ENCODE results near the gene CSTF1.
"Not testable (repeated sequence)": the region's sequence is repeated elsewhere in the genome, so short reads cannot be mapped to it uniquely, and the experiment has no call there.

Gene CSTF1

GRCh38 chr20:56411287-56411686 lies 18.8 kb downstream of the CSTF1 start:
- not testable (repeated sequence) for DNase-seq

- no peak for DNase-seq
These were observed 19.5 kb downstream of the CSTF1 start, which contains the start of gene CASS4 for GRCh38 chr20:56411759-56412472. Gene CASS4, plus strand, starts transcription at chr20:56412260. Its CDS starts 199 bp downstream, at chr20:56412459.

GRCh38 chr20:56412473-56412790 lies 20.0 kb downstream of the CSTF1 start:
- DNase-seq = no peak

- DNase-seq = no peak
These were observed 20.5 kb downstream of the CSTF1 start for GRCh38 chr20:56412949-56413348.

GRCh38 chr20:56414842-56415765 lies 22.7 kb downstream of the CSTF1 start:
- DNase-seq = no peak

- no peak for DNase-seq
These were observed 25.0 kb downstream of the CSTF1 start for GRCh38 chr20:56417402-56417801.

- DNase-seq = no peak
These were observed 25.5 kb downstream of the CSTF1 start for GRCh38 chr20:56417911-56418310.

- no peak for DNase-seq
These were observed 26.0 kb downstream of the CSTF1 start for GRCh38 chr20:56418385-56418861.

- DNase-seq = no peak
These were observed 27.6 kb downstream of the CSTF1 start for GRCh38 chr20:56420028-56420427.

GRCh38 chr20:56420940-56421688 lies 28.7 kb downstream of the CSTF1 start:
- no peak for DNase-seq

GRCh38 chr20:56422076-56422823 lies 29.8 kb downstream of the CSTF1 start:
- DNase-seq = no peak

- no peak for DNase-seq
These were observed 30.4 kb downstream of the CSTF1 start for GRCh38 chr20:56422824-56423189.

GRCh38 chr20:56423211-56423610 lies 30.8 kb downstream of the CSTF1 start:
- DNase-seq = no peak

- no peak for DNase-seq
These were observed 31.4 kb downstream of the CSTF1 start for GRCh38 chr20:56423886-56424285.

GRCh38 chr20:56424931-56425330 lies 32.5 kb downstream of the CSTF1 start:
- no peak for DNase-seq

- no peak for DNase-seq
These were observed 33.6 kb downstream of the CSTF1 start for GRCh38 chr20:56426026-56426425.

GRCh38 chr20:56426926-56427325 lies 34.5 kb downstream of the CSTF1 start:
- no peak for DNase-seq

- no peak for DNase-seq
These were observed 35.4 kb downstream of the CSTF1 start for GRCh38 chr20:56427797-56428196.

- DNase-seq = no peak
These were observed 36.0 kb downstream of the CSTF1 start for GRCh38 chr20:56428410-56428809.

GRCh38 chr20:56428881-56429280 lies 36.4 kb downstream of the CSTF1 start:
- DNase-seq = no peak

GRCh38 chr20:56429502-56429901 lies 37.1 kb downstream of the CSTF1 start:
- DNase-seq = no peak

GRCh38 chr20:56429941-56430340 lies 37.5 kb downstream of the CSTF1 start:
- no peak for DNase-seq

- no peak for DNase-seq
These were observed 38.0 kb downstream of the CSTF1 start for GRCh38 chr20:56430461-56430860.

Data from NK-92 treated with Interleukin-12 subunit alpha and Interleukin-12 subunit beta, amount 100 ng/mL, for 24 hours (cell line).